Ramos (cell line): Measurements from ENCODE around the gene TLE7.

Experiments
- in situ Hi-C: fragments of 300-500 bp; cut with MboI; formaldehyde crosslinking; loops from one replicate; pipeline ENCODE4 v1.14.3; 2022; ENCODE audit warnings: low sequenced_read_pairs; ENCODE audit not compliant: unreplicated experiment

The TLE7 gene

DNA sequence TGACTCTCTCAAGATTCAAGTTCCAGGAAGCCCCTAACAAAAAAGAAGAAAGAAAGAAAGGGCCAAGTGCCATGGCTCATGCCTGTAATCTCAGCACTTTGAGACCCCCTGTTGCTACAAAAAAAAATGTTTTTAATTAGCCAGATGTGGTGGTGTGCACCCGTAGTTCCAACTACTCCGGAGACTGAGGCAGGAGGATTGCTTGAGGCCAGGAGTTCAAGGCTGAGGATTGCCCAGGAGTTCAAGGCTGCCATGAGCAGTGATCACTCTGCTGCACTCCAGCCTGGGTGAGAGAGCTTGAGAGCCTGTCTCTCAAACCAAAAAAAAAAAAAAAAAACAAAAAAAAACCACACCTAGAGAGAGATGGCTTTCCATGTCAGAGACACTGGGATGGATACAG lies 18.8 kb downstream of the TLE7 start:
- in situ Hi-C loops, result no loop called here

DNA sequence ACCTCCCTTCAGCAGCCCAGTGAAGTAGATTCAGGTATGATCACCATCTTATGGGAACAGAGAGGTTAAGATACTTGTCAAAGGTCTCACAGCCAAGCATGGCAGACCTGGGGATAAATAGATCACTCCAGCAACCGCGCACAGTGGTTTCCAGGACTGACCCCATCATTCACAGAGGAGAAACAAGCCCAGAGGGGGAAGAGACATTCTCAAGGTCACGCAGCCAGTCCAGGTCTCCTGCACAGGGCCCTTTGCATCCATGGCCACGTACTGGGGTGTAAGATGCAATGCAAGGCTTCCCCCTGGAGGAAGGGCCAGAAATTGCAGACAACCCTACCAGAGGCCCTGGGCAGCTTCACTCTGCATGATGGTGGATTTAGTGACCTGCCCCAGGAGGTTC lies 19.9 kb downstream of the TLE7 start:
- in situ Hi-C loops, result no loop called here

DNA sequence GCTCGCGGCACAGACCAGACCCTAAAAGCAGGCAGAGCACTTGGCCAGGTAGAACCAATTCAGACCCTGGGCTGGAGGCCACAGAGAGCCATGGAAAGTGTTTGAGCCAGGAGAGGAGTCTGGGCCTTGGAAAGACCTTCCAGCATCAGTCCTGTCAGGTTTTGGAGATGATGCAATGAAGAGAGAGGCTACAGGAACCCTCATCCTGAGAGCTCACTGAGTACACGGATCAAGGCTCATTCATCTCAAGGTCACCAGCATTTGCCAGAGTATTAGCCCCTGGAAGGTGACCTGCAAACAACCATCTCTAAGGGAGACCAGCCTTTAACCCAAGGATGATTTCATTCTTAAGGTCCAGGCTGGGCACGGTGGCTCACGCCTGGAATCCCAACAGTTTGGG lies 27.8 kb downstream of the TLE7 start:
- in situ Hi-C loops, result loop anchor here (5.0 kb wide), 1 partner anchor 198 kb away; no protein-coding TSS in a partner anchor

DNA sequence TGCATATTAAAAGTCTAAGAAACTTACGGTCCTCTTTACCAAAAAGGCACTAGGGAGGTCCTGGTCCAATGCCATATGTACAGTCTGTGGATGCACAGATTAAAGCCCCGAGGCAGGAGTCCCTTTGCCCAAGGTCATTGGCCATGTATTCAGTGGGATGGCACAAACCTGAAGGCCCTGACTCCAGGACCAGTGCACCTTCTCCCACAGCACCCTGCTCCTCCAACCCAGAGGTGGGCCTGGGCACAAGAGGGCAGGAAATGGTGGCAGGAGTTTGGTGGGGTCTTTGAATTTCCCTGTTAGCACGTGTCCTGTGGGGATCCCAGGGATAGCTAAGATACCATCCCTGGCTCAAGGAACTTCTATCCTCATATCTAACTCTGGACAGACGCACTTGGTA lies 28.5 kb downstream of the TLE7 start:
- in situ Hi-C loops, result loop anchor here (5.0 kb wide), 1 partner anchor 199 kb away; no protein-coding TSS in a partner anchor

DNA sequence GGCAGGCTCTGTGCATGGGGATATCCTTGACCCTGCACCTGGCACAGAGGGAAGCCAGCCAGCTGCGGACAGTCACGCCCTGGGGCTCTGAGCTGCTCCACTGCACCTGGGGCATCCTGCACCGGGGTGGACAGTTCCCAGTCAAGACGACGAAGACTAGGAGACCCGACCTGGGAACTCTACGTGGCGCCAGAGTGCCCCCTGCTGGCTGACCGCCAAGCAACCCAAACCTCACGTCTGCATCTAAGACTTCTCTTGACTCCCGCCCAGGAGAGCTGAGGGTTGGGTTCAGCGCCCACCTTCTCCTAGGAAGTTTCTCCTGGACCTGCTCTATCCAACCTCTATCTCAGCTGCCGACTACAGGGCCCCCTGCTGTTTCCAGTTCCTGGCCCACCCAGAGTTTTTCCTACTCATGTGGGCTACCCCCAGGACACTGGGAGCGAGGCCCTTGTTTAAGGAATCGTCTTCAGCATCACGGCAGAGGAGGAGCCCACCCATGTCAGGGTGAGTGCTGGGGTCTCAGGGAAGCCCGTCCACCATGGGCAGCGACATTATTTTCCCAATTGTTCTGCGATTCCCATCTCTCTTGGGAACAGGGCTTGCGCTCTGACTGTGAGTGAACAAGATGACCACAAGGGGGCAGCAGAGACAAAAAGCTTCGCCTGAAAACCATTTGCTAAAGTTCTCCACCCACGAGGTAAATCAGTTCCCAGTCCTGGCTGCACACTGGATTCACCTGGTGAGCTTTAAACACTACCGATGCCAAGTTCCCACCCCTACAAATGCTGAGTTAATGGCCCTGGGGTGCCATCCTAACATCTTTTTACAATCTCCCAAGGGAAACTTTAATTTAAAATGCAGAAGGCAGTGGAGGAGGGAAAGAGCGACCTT lies 29.3 kb downstream of the TLE7 start:
- in situ Hi-C loops, result loop anchor here (5.0 kb wide), 1 partner anchor 200 kb away; no protein-coding TSS in a partner anchor

DNA sequence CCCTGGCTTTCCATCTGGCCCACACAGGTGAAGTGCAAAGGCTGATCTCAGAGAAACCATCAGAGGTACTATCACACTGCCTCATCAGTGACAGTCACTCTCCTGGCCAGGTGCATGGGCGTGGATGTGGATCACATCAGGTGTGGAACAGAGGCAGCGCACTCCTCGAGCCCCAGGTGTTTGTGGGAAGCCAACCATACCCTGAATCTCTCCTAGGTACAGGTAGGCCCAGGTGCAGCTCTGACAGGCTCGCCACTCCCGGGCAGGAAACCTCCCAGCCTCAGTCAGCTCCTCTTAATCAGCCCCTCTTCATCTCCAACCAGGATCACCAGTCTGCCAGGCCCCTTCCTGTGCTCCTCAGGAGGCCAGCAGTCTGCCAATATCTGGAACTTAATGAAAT lies 31.7 kb downstream of the TLE7 start:
- in situ Hi-C loops, result loop anchor here (5.0 kb wide), 1 partner anchor 202 kb away; no protein-coding TSS in a partner anchor

DNA sequence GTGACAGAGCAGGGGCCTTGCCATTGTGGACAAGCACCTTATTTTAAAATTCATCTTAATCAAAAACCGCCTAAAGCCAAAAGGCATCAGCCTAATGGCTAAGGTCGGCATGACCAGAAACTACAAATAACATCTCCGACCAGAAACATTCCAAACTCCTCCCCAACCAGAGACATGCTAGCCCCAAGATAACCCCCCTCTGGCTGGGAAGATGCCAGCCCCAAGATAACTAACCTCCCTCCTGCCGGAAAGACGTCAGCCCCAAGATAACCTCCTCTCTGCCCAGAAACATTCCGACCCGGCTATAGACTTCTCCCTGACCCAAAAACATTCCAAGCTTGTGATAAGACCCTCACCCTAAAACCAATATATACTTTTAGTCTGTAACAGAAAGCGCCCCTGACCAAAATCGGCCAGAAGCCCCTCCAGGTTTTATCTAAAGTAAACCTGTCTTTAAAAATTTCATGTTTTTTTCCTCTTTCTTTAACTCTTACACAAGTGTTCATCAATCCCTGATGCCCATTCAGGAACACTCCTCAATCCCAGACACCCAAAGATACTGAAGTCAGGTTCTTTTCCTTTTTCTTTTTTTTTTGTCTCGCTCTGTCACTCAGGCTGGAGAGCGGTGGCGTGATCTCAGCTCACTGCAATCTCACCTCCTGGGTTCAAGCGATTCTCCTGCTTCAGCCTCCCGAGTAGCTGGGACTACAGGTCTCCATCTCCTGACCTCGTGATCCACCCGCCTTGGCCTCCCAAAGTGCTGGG lies 32.7 kb downstream of the TLE7 start:
- in situ Hi-C loops, result no loop called here

DNA sequence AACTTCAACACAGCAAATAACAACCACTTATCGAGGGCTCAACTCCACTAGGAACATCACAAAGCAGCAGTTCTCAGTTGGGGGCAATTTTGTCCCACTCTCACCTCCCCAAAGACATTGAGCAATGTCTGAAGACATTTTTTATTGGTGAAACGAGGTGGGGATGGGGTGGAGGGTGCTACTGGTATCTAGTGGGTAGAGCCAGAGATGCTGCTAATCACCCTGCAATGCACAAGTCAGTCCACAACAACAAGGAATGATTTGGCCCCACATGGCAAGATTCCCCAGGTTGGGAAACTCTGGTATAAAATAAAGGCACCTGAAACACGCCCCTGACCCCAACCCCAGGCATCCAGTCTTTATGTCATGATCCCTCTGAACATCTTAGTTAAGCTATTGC lies 33.3 kb downstream of the TLE7 start:
- in situ Hi-C loops, result no loop called here

DNA sequence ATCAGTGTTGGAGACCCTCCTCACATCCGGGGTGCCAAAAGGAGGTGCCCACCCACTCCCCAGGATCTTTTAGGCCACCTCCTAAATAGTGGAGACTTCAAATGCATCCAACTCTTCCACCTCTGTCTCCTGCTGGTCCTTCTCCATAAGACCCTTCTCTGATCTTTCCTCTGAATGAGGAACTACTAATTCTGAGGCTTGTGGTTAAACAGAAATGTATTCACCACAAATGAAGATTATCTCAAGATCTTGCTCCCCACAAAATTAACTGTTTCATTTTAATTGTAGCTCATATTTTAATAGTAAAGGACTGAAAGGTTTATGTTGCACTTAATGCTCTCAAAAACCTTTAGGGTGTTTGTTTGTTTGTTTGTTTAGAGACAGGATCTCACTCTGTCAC lies 34.1 kb downstream of the TLE7 start:
- in situ Hi-C loops, result no loop called here

DNA sequence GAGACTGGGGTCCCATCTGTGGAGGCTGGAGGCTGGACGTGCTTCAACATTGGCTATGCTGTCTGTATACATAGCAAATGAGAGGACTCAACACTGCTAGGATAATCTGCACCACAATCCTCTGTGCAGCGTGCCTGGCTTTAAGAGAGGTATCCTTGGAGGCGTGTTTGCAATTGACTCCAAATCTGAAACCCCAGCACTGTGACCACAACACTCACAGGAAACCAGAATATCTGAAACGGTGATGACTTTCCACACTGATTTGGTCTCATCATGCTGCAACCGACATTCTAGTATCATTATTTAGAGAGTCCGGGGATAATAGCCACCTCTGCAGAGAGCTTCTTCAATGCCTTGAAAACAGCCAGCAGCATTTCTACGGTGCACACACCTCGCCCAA lies 35.1 kb downstream of the TLE7 start:
- in situ Hi-C loops, result no loop called here

DNA sequence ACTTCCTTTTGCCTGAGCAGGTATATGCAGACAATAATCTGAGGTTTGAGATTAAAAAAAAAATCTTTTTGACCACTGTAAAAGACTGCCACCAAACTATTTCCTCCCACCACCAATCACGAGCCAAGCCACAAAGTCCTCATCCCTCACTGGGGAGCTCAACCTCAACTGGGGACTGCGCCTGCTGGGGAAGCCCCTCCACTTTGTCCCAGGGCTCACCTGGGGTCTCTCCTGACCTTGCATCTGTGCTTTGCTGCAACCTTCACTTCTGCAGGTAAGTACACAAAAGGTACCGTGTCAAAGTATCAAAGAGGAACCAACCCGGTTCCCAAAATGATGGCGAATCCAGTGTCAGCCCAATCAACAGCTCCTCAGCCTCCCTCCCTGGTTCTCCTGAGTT lies 35.5 kb downstream of the TLE7 start:
- in situ Hi-C loops, result no loop called here

DNA sequence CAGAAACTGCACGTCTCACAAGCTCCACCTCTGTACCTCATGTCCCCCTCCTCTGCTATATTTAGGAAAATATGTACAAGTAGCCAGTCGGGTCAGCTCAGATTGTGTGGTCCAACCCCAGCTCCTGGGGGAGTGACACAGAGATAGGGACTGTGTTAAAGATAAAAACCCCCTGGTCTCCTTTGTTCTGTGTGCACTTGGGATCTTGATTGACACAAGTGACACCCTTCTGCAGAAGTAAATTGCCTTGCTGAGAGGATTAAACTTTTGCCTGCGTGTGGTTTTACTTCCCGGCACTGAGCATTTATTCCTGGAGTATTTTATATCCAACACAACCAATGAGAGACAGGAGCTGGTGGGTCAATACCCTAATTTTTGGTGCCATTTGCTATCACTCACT lies 37.5 kb downstream of the TLE7 start:
- in situ Hi-C loops, result no loop called here

DNA sequence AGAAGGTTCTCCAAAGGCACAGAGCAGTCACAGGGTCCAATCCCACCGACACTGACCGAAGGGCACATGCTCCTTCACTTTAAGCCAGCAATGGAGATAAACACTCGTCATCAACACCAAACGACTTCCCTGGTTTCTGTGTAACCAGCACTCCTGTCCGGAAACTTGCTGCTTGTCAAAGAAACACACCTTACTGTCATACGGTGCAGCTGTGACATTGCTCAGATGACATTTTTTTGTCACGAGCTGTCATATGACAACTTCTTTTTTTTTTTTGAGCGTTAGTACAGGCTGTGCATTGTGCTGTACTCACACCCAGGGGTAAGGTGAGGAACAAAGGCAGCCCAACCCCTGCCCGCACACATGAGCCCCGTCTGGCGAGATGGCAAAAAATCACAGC lies 39.2 kb downstream of the TLE7 start:
- in situ Hi-C loops, result no loop called here

DNA sequence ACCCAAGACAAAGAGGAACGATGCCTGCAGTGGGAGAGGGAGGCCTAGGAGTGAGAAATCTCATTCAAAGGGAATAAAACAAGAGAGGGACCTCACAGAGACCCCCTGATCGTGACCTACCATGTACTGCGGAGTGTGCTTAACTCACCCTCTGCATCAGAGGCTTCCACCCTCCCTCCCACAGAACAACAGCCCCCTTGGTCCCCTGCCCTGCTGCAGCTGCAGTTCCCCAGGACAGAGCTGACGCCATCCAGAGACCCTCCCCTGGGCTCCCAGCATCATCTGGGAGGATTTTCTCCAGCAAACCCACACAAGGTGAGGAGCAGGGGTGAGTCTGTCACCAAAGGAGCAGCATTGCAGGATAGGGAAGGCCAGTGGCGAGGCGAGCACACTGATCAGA lies 39.8 kb downstream of the TLE7 start:
- in situ Hi-C loops, result no loop called here

DNA sequence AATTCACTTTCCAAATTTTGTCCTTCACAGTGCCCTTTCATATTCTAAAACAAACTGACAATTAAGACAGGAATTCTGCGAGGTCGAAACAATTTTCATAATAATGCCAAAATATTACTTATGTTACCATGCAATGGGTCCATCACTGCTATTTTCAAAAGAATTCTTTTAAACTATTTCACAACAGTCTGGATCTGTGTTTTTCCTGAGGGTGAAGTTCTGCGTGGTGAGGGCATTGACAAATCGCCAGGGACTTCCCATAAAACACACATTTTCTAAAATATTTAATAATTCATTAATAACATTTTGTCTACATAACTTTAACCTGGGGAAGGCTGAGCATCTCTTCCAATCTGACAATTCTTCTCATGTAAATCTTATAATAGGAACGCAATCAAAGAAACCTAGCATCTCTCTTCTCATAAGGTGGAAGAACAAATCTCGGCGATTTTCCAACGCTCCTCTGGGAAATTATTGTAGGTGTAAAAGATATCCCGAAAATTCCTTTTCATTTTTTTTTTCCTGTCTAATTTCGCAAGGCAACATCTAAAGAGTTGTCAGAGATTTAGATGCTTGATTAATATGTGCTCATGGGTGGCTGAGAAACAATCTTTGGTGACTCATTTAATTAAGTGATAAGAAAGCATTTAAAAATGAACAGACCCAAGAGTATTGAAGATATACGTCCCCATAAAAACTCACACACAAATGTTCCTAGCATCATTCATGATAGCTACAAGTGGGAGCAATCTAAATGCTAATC lies 41.9 kb downstream of the TLE7 start:
- in situ Hi-C loops, result no loop called here

DNA sequence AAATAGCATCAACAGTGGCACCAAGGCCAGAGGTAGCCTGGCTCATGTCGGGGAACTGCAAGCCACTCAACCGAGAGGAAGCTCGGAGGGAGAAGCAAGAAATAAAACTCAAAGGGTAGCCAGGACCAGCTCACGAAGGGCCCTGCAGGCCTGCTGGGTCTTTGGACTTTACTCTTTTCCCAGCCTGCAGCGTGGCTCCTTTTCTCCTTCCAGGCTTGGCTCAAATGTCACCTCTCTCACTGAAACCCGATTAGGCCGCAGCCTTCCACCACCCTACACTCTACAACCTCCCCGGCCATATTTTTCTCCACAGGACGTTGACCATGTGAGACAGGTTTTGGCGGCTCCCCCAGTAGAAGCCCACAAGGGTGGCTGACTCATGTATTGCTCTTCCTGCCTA lies 45.3 kb downstream of the TLE7 start:
- in situ Hi-C loops, result no loop called here

DNA sequence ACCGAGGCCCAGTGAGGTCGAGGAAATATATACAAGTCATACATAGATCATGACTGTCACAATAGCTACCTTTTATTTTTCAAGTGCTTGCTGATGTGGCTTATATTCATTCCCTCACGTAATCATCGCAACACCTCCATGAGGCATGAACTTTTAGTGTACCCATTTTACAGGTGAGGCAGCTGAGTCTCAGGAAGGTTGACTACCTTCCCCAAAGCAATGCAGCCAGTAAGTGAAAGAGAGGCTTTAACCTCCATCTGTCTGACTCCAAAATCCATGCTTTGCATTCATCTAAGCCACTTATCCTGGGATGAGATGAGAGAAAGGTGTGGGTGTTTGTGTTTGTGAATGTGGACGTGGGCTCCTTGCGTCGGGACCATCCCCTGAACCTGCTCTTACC lies 52.5 kb downstream of the TLE7 start:
- in situ Hi-C loops, result no loop called here

DNA sequence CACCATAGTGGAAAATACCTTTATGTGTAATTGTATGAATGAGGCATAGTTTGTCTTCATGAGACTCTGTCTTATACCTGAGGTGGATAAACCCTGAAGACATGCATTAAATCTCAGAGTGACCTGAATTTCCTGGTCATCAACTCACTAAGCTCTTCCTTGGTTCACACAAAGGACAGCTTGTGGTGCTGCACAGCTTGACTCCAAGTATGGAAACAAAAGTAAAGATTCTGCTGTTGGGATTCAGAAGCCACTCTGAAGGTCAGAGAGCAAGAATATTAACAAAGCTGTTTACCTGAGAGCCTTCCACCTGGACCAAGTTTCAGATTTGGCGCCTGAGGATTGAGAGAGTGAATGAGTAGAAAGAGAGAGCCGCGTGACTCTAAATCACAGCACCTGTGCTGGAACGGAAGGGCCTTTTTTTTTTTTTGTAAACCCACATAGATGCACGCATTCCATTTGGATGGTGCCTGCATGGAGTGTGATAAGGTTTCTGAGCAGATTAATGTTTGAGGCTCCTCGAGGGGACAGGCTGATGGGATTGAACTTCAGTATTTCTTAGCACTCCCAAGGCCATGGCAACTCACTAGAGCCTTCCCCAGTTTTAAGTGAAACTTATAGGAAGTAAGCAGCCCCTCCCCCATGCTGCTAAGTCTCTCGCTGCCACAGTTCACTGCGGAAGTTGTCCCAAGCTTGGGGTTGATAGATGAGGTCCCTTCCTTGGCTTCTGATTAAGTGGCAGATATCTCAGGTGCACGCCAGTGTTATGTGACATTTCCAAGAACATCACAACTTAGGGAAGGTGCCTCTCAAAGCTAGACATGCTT lies 54.6 kb downstream of the TLE7 start:
- in situ Hi-C loops, result no loop called here

DNA sequence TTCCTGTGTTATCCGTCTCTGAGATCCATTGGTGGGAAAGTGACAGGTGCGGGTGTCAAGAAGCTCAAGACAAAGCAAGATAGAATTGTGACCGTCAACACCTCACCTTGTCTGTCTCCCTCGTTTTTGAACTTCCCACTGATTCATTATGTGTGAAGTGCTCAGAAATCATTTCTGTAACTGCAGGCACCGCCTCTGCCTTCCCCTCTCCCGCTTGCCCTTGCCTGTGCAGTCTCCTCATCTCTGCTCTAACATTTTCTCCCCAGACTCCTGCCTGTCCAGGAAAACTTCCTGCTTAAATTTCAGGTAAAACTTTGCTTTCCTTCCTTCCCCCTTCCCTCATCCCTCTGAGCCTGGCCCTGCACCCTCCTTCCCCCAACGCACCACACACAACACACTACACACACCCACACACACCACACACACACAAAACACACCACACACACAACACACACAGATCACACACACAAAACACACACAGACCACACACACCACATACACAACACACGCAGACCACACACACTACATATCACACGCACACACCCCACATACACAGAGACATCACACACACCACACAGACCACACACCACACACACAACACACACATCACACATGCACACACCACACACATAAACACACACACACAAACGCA lies 57.7 kb downstream of the TLE7 start:
- in situ Hi-C loops, result no loop called here
